ENCODE results near the gene LHX1. TPM values are rescaled to one million over a fixed set of nuclear protein-coding genes. Genes with fewer than 3 reads are reported as not detected.

Gene LHX1
- total and polyA plus RNA-seq, 2 of the 8 experiments (the other 6 are each of a cell fraction or from before 2014, with no cell fraction given): 0.26 to 0.93 TPM

GRCh38 chr17:36943250-36944191, 6.2 kb downstream of the LHX1 start:
- no peaks in the 10 kb centered on the region for H3K79me1 ChIP-seq (ENCODE audit: low read depth, low read length)
- H2BK5ac ChIP-seq (ENCODE audit: low read depth, low read length): peak overlapping the region; percentile 18; the same call in 1 of the 2 replicates
- ChIA-PET CTCF (ENCODE audit: partially characterized antibody) (interaction anchor here (1.2 to 2.1 kb wide), 2 partner anchors 10 to 175 kb away, joined by 4 to 9 read pairs; no protein-coding TSS in a partner anchor), POLR2A (ENCODE audit: partially characterized antibody) (interaction anchor here (5.9 kb wide), 1 partner anchor 11 kb away, joined by 45 read pairs; no protein-coding TSS in a partner anchor)
- H4K5ac ChIP-seq (ENCODE audit: insufficient read length, low read depth, low read length): no peak overlapping the region
- no peak overlapping the region for H2BK20ac ChIP-seq (ENCODE audit: low read length)
- H2AK5ac ChIP-seq (ENCODE audit: low read depth, low read length): peak overlapping the region; percentile 77; the same call in 1 of the 2 replicates
- peaks cover 4% of the 10 kb centered on the region for H3K23me2 ChIP-seq (ENCODE audit: low read depth, low read length)
- FAIRE-seq (no peak), DNase-seq (ENCODE audit: low read depth in 1 of 2, low spot score in 2 of 2) (peak in 1 of 2 experiments; percentile 72)
- H3K4me1 ChIP-seq (replicated peaks in 1 of 4; ENCODE audit: control insufficient read depth in 3 of 4, insufficient read depth in 4 of 4, low read length in 3 of 4): peaks cover 10 to 55% (median 47%) of the 10 kb centered on the region in 4 experiments
- H3K4me3 ChIP-seq (ENCODE audit: extremely low read depth in 1 of 4, insufficient read depth in 2 of 4, low read depth in 3 of 4, low read length in 4 of 4): peak overlapping the region in 1 of 4 experiments; percentile 54; a peak in 4 of 8 replicates
- peaks cover 6 to 26% of the 10 kb centered on the region in 2 experiments for H4K20me1 ChIP-seq (replicated peaks in 1 of 2; ENCODE audit: control insufficient read depth in 1 of 2, insufficient read depth in 2 of 2, low read length in 2 of 2)
- no peak overlapping the region; the same call in 1 of the 2 replicates for H4K8ac ChIP-seq (ENCODE audit: extremely low read depth, insufficient read depth, low read length)
- H3K9ac ChIP-seq (replicated peaks in 1 of 4; ENCODE audit: extremely low read depth in 1 of 4, low read depth in 3 of 4, low read length in 3 of 4): no peak overlapping the region
- no peak overlapping the region for H3K56ac ChIP-seq (replicated peaks; ENCODE audit: insufficient read length, low read depth, low read length)
- H3K23ac ChIP-seq (ENCODE audit: insufficient read length): no peak overlapping the region
- no peak overlapping the region for H3K18ac ChIP-seq (ENCODE audit: extremely low read depth, low read length)
- H3K27ac ChIP-seq (ENCODE audit: low read depth, low read length): no peak overlapping the region
- no peaks in the 10 kb centered on the region for H3K79me2 ChIP-seq (ENCODE audit: control insufficient read depth in 1 of 2, insufficient read depth in 2 of 2, low read length in 2 of 2)
- no peak overlapping the region for H2BK15ac ChIP-seq (ENCODE audit: low read length)
- H3K9me3 ChIP-seq (ENCODE audit: insufficient read depth in 2 of 2, low read depth in 1 of 2, low read length in 1 of 2): no peaks in the 10 kb centered on the region; a peak in 1 of 4 replicates
- H3K4ac ChIP-seq (replicated peaks; ENCODE audit: insufficient read length, low read depth, low read length): no peak overlapping the region
- H3K36me3 ChIP-seq (ENCODE audit: control insufficient read depth in 2 of 4, insufficient read depth in 4 of 4, low read length in 3 of 4): peaks cover 0 to 13% (median 0%) of the 10 kb centered on the region in 4 experiments; a peak in 1 of 8 replicates
- WGBS, 2 experiments (ENCODE audit: extremely low coverage in 1 of 2, insufficient coverage in 1 of 2, insufficient read length in 1 of 2, insufficient replicate concordance in 2 of 2, low coverage in 1 of 2, low lambda C conversion rate in 2 of 2, missing lambda C conversion rate in 1 of 2): 4% methylated on average over 44 of the region's 44 CpGs; no CpG with 5 or more reads in 1 of the 2 experiments
- no peak overlapping the region for H4K91ac ChIP-seq (replicated peaks; ENCODE audit: insufficient read length, low read length)
- H2BK12ac ChIP-seq (ENCODE audit: low read depth, low read length): no peak overlapping the region
- H2BK120ac ChIP-seq (replicated peaks; ENCODE audit: low read depth, low read length): no peak overlapping the region
- H3K14ac ChIP-seq (ENCODE audit: insufficient read length): no peak overlapping the region
- H2AFZ ChIP-seq (ENCODE audit: low read length): no peak overlapping the region
- H3K4me2 ChIP-seq (ENCODE audit: insufficient read depth in 1 of 2, low read depth in 2 of 2, low read length in 2 of 2): peak overlapping the region; percentile 70 to 88
- H3K27me3 ChIP-seq (replicated peaks in 1 of 4; ENCODE audit: control insufficient read depth in 3 of 4, extremely low read depth in 1 of 4, insufficient read depth in 3 of 4, low read length in 3 of 4): peaks cover 89 to 100% (median 95%) of the 10 kb centered on the region in 4 experiments
- TF ChIP-seq TAF7 (optimal IDR thresholded peaks at IDR 0.05; ENCODE audit: borderline replicate concordance, low read depth, low read length) (no peak), CBX8 (IDR thresholded peaks at IDR 0.05; ENCODE audit: borderline replicate concordance, low read depth, low read length) (peak; percentile 47), RNF2 (IDR thresholded peaks at IDR 0.05; ENCODE audit: borderline replicate concordance, low read depth, low read length, missing control alignments, poor library complexity, severe bottlenecking) (peak; percentile 98), EP300 (IDR thresholded peaks at IDR 0.05; ENCODE audit: borderline replicate concordance in 1 of 2, low read depth in 2 of 2, low read length in 2 of 2) (no peak), SP4 (IDR thresholded peaks at IDR 0.05; ENCODE audit: low read length) (no peak), CHD1 (IDR thresholded peaks at IDR 0.05; ENCODE audit: low read depth, low read length) (no peak), EZH2 (IDR thresholded peaks at IDR 0.05; ENCODE audit: low read depth, low read length, severe bottlenecking) (peak; percentile 75)

Measured in H1 (cell line).